GM12891 (cell line): ENCODE measurements around the gene STMND1.

ENCODE experiments used
- DNase-seq: peaks from one replicate; pipeline ENCODE4 v3.0.0; 2011; ENCODE audit warnings: low spot score; ENCODE audit not compliant: insufficient read length
- FAIRE-seq: peaks from 2 replicates; lab custom pipeline; 2011; peaks lifted over from hg19 to GRCh38; lab: Jason Lieb, UNC
- PAX5 ChIP-seq: IDR thresholded peaks from 2 replicates; pipeline ENCODE4 v1.6.1; 2011; ENCODE audit warnings: low read length, moderate library complexity, mild to moderate bottlenecking; ENCODE audit not compliant: insufficient read depth, severe bottlenecking
- POLR2A ChIP-seq: IDR thresholded peaks from 2 replicates; pipeline ENCODE4 v1.6.1; 2011; ENCODE audit warnings: low read depth, low read length, control low read depth
- POLR2AphosphoS5 ChIP-seq: IDR thresholded peaks from 2 replicates; pipeline ENCODE4 v1.6.1; 2011; ENCODE audit warnings: low read depth, low read length, control low read depth
- POU2F2 ChIP-seq: IDR thresholded peaks from 2 replicates; pipeline ENCODE4 v1.6.1; 2011; ENCODE audit warnings: low read depth, mild to moderate bottlenecking, control low read depth, low read length, moderate library complexity
- SPI1 ChIP-seq: IDR thresholded peaks from 2 replicates; pipeline ENCODE4 v1.6.1; 2011; ENCODE audit warnings: low read depth, low read length, control low read depth
- TAF1 ChIP-seq: IDR thresholded peaks from 2 replicates; pipeline ENCODE4 v1.6.1; 2011; ENCODE audit warnings: low read depth, low read length, control low read depth

The STMND1 gene

DNA sequence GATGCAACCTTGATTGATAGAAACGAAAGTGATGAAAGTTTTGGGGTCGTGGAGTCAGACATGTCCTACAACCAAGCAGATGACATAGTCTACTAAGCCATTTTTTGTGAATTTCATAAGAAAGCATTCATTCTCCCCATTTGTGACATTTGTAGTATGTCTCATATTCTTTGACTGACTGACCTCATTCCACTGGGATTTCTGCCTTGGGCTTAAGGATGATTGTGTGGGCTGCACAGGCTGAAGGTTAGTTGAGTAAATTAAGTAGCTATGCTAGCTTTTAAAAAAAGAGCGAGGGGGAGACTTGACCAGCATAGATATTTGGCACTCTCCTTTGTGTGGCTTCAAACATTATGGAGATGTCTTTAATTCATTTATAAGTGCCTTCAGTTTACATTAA is 28.9 kb downstream of the STMND1 start:
- TF ChIP-seq POLR2AphosphoS5, result no peak
- TF ChIP-seq SPI1, result no peak
- TF ChIP-seq POLR2A, result no peak
- no peak for TF ChIP-seq PAX5
- TF ChIP-seq POU2F2, result no peak
- no peak for TF ChIP-seq TAF1
- DNase-seq (no peak), FAIRE-seq (no peak)

DNA sequence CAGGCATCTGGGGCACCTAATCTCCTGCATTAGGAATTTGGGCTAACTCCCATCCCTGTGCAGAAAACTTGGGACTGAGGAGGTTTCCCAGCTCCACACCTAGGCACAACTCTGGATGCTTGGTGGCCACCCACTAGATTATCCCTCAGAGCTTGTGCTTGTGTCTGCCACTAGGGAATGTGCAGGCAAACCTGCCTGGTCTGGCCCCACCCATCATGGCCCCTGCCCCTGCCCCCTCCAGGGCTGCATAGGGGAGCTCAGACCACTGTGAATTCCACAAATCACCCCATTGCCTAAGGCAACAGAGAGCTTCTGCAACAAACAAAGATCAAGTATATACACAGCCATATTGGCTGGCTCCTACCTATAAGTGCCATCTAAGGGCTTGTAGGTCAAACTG is 31.1 kb downstream of the STMND1 start:
- DNase-seq (no peak), FAIRE-seq (no peak)
- no peak for TF ChIP-seq SPI1
- TF ChIP-seq POLR2AphosphoS5, result no peak
- no peak for TF ChIP-seq PAX5
- no peak for TF ChIP-seq TAF1
- no peak for TF ChIP-seq POU2F2
- TF ChIP-seq POLR2A, result no peak

DNA sequence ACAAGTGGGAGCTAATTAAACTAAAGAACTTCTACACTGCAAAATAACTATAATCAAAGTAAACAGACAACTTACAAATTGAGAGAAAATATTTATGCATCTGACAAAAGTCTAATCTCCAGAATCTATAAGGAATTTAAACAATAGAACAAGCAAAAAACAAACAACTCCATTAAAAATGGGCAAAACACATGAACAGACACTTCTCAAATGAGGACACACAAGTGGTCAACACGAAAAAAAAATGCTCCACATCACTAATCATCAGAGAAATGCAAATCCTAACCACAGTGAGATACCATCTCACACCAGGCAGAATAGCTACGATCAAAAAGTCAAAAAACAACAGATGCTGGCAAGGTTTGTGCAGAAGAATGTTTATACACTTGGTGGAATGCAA is 36.2 kb downstream of the STMND1 start:
- DNase-seq (no peak), FAIRE-seq (no peak)
- TF ChIP-seq POLR2AphosphoS5 (no peak), POU2F2 (no peak), TAF1 (no peak)

DNA sequence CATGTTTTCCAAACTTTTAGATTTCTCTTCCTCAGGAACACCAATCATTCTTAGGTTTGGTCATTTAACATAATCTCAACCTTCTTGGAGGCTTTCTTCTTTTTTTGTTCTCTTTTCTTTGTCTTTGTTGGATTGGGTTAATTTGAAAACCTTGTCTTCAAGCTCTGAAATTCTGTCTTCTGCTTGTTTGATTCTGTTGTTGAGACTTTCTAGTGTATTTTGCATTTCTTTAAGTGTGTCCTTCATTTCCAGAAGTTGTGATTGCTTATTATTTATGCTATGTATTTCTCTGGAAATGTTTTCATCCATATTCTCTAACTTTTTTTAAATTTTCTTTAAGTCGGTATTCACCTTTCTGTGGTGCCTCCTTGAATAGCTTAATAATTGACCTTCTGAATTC is 42.2 kb downstream of the STMND1 start:
- no peak for TF ChIP-seq POLR2AphosphoS5
- TF ChIP-seq TAF1, result no peak
- FAIRE-seq (no peak), DNase-seq (no peak)

DNA sequence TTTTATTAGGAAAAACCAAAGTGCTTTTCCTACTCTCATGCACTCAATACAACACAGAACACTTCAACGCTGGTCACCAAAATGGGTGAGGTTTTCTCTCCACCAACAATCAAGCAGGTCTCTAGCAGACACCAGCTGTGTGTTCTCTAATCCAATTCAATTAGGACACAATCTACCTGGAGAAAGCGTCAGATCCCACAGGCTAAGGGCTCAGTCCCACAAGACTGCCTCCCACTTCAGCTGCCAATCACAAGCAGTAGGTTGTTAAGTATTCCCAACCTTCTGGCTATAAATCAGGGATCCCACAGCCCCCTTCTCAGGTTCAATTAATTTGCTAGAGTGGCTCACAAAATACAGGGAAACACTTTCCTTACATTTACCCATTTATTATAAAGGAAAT is 47.7 kb downstream of the STMND1 start:
- TF ChIP-seq POLR2AphosphoS5 (no peak), POU2F2 (no peak), PAX5 (no peak), SPI1 (no peak), TAF1 (no peak), POLR2A (no peak)
- FAIRE-seq, result no peak
- no peak for DNase-seq

DNA sequence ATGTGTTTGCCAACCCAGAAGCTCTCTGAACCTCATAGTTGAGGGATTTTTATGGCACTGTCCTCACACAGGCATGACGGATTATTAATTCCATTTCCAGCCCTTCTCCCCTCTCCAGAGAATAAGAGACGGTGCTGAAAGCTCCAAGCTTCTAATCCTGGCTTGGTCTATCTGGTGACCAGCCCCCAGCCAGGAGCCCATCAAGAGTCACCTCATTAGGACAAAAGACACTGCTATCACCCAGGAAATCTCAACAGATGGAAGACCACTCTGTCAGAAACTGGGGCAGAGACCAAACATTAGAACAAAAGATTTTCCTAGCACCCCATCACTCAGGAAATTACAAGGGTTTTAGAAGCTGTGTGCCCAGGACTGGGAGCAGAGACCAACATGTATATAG is 48.2 kb downstream of the STMND1 start:
- TF ChIP-seq POLR2AphosphoS5 (no peak), POU2F2 (no peak), SPI1 (no peak), TAF1 (no peak), PAX5 (no peak), POLR2A (no peak)
- FAIRE-seq, result no peak
- DNase-seq, result no peak

DNA sequence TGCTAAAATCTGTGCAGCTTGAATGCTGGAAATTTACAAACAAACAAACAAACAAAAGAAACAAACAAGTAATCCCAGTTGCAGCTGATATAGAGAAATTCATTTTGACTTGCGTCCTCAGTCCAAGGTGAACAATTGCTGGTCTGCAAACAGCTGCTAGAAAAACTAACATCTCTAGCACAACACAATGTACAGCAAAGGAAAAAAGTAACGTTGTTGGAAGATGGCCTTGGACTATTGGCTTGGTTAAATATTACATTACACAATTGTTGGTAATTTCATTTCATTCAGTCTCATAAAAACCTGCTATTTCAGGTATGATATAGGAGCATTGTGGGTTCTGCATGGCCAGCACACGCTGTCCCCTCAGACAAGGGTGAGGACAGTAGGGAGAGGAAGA is 50.0 kb downstream of the STMND1 start:
- FAIRE-seq, result no peak
- no peak for TF ChIP-seq PAX5
- no peak for TF ChIP-seq TAF1
- TF ChIP-seq POLR2A, result no peak
- no peak for TF ChIP-seq POU2F2
- no peak for TF ChIP-seq SPI1
- no peak for TF ChIP-seq POLR2AphosphoS5
- no peak for DNase-seq

DNA sequence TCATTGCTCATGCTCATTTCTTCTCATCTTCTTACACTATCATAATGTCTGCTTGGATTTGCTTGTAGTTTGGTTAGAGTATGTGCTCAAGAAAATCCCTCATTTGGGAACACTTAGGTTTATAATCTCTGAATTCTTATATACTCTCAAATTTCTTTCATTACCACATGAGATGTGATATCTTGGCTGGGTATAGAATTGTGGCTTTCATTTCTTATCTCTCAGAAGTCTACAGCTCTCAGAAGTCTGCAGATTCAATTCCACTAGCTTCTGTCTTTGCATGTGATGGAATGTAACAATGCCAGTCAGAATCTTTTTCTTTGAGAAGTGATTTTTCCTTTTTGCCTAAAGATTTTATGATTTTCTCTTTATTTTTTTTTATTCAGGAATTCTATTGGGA is 50.9 kb downstream of the STMND1 start:
- DNase-seq (no peak), FAIRE-seq (no peak)
- TF ChIP-seq POU2F2, result no peak
- TF ChIP-seq TAF1, result no peak
- TF ChIP-seq PAX5, result no peak
- no peak for TF ChIP-seq SPI1
- TF ChIP-seq POLR2A, result no peak
- no peak for TF ChIP-seq POLR2AphosphoS5

DNA sequence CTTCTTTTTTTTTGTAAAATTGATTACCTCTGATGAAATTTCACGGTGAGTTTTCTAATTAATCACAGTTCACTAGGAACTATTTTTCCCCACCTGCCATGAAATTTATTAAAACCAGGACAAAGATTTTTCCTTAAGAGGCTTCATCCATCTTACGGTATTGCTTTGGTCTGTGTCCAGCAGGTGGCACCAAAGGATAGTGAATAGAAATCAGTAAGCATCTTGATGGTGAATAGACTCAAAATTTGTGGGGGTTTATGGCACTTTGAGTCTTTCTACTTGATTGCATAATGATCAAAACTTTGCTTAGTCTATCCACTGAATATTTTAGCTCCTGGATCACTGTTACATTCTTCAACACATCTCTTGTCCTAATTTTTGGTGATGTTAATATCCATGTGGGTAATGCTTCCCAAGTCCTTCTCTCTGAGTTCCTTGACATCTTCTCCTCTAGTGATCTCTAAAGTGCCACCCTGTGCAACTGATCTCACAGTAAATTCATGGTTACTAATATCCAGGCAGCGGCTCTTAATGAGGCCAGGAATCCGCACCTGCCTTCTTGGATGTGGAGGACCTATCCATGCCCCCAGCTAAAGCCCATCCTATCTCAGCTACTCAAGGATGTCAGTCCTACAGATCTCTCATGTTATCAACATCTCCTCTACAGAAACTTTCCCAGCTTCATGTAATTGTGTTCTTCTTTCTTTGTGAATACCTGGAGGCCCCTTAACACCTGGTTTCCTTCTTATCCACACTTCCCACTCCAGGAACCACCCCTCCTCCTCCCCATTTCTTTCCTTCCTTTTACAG is 54.5 kb downstream of the STMND1 start:
- DNase-seq (peak; percentile 15), FAIRE-seq (peak; percentile 66)
- TF ChIP-seq PAX5 (no peak), SPI1 (no peak), POLR2A (no peak), TAF1 (no peak), POU2F2 (no peak), POLR2AphosphoS5 (no peak)

DNA sequence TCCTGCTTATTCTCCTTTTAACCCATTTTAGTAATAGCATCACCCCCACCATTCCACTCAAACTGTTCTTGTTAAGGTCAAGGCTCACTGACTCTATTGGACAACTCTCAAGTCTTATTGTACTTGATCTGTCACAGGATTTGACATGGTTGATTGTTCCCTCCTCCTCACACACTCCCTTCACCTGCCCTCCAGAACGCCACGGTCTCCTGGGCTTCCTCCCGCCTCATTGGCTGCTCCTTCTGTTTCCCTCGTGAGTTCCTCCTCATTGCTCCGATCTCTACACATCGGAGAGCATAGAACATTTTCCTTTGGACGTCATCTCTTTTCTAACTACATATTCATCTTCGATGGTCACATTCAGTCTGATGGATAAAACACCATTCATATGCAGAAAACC is 55.1 kb downstream of the STMND1 start:
- no peak for FAIRE-seq
- TF ChIP-seq POLR2A (no peak), SPI1 (no peak), TAF1 (no peak), POU2F2 (no peak), POLR2AphosphoS5 (no peak), PAX5 (no peak)
- DNase-seq, result no peak

DNA sequence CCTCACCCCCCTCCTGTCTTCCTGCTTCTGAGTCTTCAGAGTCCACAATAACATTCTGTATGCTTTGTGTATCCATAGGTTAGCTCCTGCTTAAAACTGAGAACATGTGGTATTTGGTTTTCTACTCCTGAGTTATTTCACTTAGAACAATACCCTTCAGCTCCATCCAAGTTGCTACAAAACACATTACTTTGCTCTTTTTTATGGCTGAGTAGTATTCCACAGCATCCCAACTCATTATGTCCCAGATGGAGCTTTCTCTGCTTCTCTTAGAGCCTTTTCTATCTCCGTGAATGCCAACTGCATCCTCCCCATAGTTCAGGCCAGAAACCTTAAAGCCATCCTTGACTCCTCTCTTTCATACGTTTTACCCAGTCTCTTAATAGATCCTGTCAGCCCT is 55.8 kb downstream of the STMND1 start:
- FAIRE-seq, result no peak
- TF ChIP-seq SPI1 (no peak), POU2F2 (no peak), POLR2A (no peak), PAX5 (no peak), TAF1 (no peak), POLR2AphosphoS5 (no peak)
- no peak for DNase-seq
